ENCODE results near the gene VAV2.
A peak's percentile ranks its signal among the peaks of the same experiment; 100 is the strongest.

The VAV2 gene

DNA sequence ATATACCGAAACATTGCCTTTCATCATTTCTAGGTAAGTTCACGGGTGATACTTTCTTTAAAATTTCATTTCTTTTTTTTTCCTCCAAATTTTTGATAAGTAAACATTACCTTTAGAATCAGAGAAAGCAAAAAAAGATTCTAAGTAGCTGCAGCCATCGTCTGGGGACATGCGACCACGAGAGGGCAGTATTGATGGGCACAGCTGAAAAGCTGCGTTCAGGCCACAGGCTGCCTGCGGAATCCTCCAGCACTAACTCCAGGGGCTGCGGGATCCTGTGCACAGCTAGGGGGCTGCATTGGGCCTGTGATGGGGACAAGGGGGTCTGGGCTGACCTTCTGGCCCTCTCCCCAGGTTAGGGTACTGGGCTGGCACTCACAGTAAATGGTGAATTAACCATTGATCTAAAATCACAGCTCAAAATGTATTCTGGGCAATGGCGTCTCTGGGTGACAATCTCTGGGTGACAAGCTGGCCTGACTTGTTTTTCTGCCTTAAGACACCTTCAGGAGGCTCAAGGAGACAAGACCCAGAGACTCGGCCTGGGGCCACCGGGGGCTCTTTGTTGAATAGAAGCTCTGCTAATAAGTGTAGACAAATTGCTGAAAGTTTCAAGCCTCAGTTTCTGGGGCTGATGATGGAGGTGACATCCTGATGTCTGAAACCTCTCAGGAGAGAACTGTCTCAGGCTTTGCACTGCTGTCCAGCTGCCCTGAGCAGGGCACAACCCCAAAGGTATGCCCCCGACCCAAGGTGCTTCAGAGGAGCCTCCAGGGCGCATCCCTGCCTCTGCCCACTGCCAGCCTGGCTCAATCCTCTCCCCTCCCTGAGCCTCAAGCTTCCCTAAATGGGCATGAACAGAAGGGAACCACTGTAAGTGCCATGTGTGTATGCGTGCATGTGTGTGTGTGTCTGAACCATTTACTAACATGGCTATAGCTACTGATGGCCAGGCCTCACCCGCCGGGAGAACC, 209.7 kb downstream of the VAV2 start:
- ChIA-PET CTCF (interaction anchor here (0.7 to 10.4 kb wide), 23 partner anchors 8 to 317 kb away, joined by 3 to 143 read pairs (median 4); no protein-coding TSS in a partner anchor), POLR2A (interaction anchor here (0.7 to 1.7 kb wide), 2 partner anchors 173 to 211 kb away, joined by 3 to 6 read pairs; no protein-coding TSS in a partner anchor)
- Histone ChIP-seq H3K27me3 (replicated peaks in 2 of 5; ENCODE audit: control insufficient read depth in 4 of 5, insufficient read depth in 5 of 5, low read length in 4 of 5) (peaks cover 0 to 9% (median 0%) of the 10 kb centered on the region in 5 experiments), H3K4me1 (ENCODE audit: control extremely low read depth in 1 of 4, control insufficient read depth in 4 of 4, insufficient read depth in 4 of 4, low read length in 3 of 4) (peaks cover 0 to 15% (median 3%) of the 10 kb centered on the region in 4 experiments), H3K27ac (ENCODE audit: insufficient read depth in 1 of 2, low read depth in 1 of 2, low read length in 2 of 2, poor library complexity in 1 of 2, severe bottlenecking in 2 of 2) (no peak overlapping the region), H3K4me3 (ENCODE audit: control insufficient read depth in 1 of 7, extremely low read depth in 1 of 7, insufficient read depth in 4 of 7, low read depth in 2 of 7, low read length in 6 of 7) (no peak overlapping the region), H3K9me3 (ENCODE audit: control extremely low read depth in 1 of 5, control insufficient read depth in 4 of 5, insufficient read depth in 2 of 5, low read depth in 1 of 5, low read length in 4 of 5) (no peaks in the 10 kb centered on the region), H3K36me3 (ENCODE audit: control insufficient read depth in 4 of 4, insufficient read depth in 4 of 4, low read length in 3 of 4) (peaks cover 0 to 2% (median 0%) of the 10 kb centered on the region in 4 experiments)
- WGBS (ENCODE audit: insufficient coverage), result 67% methylated on average over 10 of the region's 16 CpGs
- DNase-seq, result peak; percentile 73 to 91 (median 83)

DNA sequence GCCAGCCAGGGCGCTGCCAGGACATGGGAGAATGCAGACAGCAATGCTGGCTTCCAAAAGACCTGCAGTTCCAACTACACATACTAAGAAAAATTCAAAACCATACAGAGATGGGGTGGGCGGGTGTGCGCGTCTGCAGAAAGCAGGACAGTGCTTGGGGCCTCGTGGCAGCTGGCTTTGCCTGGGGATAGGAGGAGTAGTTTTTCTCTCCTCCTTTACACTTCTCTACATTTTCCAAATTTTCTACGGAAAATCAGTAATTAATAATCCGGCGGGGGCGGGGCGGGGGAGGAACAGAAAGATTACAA, 210.3 kb downstream of the VAV2 start:
- no peak for DNase-seq
- Histone ChIP-seq H3K4me1 (ENCODE audit: control extremely low read depth in 1 of 4, control insufficient read depth in 4 of 4, insufficient read depth in 4 of 4, low read length in 3 of 4) (peaks cover 0 to 10% (median 1%) of the 10 kb centered on the region in 4 experiments), H3K27ac (ENCODE audit: insufficient read depth in 1 of 2, low read depth in 1 of 2, low read length in 2 of 2, poor library complexity in 1 of 2, severe bottlenecking in 2 of 2) (no peak overlapping the region), H3K9me3 (ENCODE audit: control extremely low read depth in 1 of 5, control insufficient read depth in 4 of 5, insufficient read depth in 2 of 5, low read depth in 1 of 5, low read length in 4 of 5) (no peaks in the 10 kb centered on the region), H3K4me3 (ENCODE audit: control insufficient read depth in 1 of 7, extremely low read depth in 1 of 7, insufficient read depth in 4 of 7, low read depth in 2 of 7, low read length in 6 of 7) (no peak overlapping the region), H3K27me3 (replicated peaks in 2 of 5; ENCODE audit: control insufficient read depth in 4 of 5, insufficient read depth in 5 of 5, low read length in 4 of 5) (peaks cover 0 to 3% (median 0%) of the 10 kb centered on the region in 5 experiments), H3K36me3 (ENCODE audit: control insufficient read depth in 4 of 4, insufficient read depth in 4 of 4, low read length in 3 of 4) (peaks cover 0 to 2% (median 0%) of the 10 kb centered on the region in 4 experiments)
- POLR2A ChIA-PET, result interaction anchor here (0.6 to 1.7 kb wide), 2 partner anchors 212 to 213 kb away, joined by 3 to 6 read pairs; no protein-coding TSS in a partner anchor
- WGBS (ENCODE audit: insufficient coverage), result no CpG with 5 or more reads among the region's 10 CpGs
- CTCF ChIA-PET, result interaction anchor here (0.6 to 10.4 kb wide), 23 partner anchors 8 to 318 kb away, joined by 3 to 143 read pairs (median 4); no protein-coding TSS in a partner anchor

DNA sequence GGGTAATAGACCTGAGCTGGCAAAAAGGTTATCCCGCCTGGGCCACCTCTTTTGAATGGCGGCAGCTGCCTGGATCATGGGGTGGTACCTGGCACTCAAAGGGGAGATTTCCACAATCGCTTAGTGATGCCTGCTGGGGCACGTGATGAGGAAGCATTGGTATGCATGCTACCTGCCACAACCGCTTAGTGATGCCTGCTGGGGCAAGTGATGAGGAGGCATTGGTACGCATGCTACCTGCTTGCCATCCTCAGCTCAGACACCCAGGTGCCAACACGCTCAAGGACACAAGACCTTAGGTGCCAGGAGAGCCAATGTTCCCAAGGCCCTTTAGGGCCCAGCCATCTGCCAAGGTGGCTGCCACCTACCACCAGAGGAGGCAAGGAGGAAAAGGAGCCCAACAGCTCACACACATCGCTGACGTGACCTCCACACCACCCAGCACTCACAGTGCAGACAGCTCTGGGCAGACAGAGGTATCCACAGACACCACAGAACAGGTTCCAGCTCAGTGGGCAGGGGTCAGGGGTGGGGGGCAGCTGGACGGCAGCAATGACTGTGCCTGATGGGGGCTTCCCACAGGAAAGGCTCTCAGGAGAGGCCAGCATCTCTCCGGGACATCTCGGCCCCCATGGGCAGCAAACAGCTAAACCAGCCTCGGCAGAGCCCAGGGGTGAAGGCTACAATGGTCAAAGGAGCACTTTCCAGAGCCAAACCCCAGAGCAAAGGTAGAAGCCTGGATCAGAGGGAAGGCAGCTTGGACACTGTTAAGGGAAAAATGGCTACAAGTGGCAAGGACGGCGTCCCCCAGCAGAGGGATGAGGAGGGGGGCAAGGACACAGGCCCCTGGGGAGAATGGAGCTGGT, 210.9 kb downstream of the VAV2 start:
- POLR2A ChIA-PET, result interaction anchor here (0.6 to 1.7 kb wide), 2 partner anchors 212 to 214 kb away, joined by 3 to 6 read pairs; no protein-coding TSS in a partner anchor
- WGBS (ENCODE audit: insufficient coverage), result 98% methylated on average over 13 of the region's 15 CpGs

DNA sequence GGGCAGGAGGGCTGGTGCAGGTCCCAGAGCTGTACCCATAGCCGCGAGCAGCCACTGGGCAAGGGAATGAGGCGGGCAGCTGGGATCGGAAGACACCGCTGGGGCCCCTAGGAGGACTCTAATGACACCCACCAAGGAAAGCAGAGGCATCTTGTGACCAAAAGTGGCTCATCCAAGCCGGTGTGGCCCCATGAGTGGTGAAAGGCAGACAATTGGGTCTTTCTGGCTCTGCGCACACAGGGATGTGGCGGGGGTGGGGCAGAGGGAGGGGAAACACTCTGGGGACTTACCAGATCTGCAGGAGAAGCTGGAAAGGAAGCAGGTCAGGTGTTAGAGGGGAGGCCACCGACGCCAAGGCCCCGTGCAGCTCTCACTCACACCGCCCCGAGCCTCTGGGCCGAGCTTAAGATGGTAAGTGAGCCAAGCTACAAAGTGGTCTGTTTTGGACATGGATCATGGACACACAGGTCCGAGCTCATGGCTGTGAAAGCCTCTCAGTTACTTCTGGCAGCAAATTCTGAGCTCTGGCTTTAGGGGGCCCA, 211.6 kb downstream of the VAV2 start:
- POLR2A ChIA-PET, result no interaction called here
- 96% methylated on average over 14 of the region's 15 CpGs for WGBS (ENCODE audit: insufficient coverage)
- H3K36me3 ChIP-seq (ENCODE audit: control insufficient read depth in 4 of 4, insufficient read depth in 4 of 4, low read length in 3 of 4), result peaks cover 0 to 2% (median 0%) of the 10 kb centered on the region in 4 experiments

More for the DNA sequence above, 210.9 kb downstream of the VAV2 start:
- CTCF ChIA-PET, result interaction anchor here (0.6 to 10.4 kb wide), 17 partner anchors 7 to 239 kb away, joined by 3 to 143 read pairs (median 4); no protein-coding TSS in a partner anchor
- H3K4me1 ChIP-seq (ENCODE audit: control extremely low read depth in 1 of 4, control insufficient read depth in 4 of 4, insufficient read depth in 4 of 4, low read length in 3 of 4), result peaks cover 0 to 6% (median 1%) of the 10 kb centered on the region in 4 experiments
- DNase-seq, result no peak
- H3K9me3 ChIP-seq (ENCODE audit: control extremely low read depth in 1 of 5, control insufficient read depth in 4 of 5, insufficient read depth in 2 of 5, low read depth in 1 of 5, low read length in 4 of 5), result no peaks in the 10 kb centered on the region
- no peak overlapping the region for H3K4me3 ChIP-seq (ENCODE audit: control insufficient read depth in 1 of 7, extremely low read depth in 1 of 7, insufficient read depth in 4 of 7, low read depth in 2 of 7, low read length in 6 of 7)
- H3K27me3 ChIP-seq (replicated peaks in 2 of 5; ENCODE audit: control insufficient read depth in 4 of 5, insufficient read depth in 5 of 5, low read length in 4 of 5), result peaks cover 0 to 3% (median 0%) of the 10 kb centered on the region in 5 experiments
- H3K36me3 ChIP-seq (ENCODE audit: control insufficient read depth in 4 of 4, insufficient read depth in 4 of 4, low read length in 3 of 4), result peaks cover 0 to 2% (median 0%) of the 10 kb centered on the region in 4 experiments
- no peak overlapping the region for H3K27ac ChIP-seq (ENCODE audit: insufficient read depth in 1 of 2, low read depth in 1 of 2, low read length in 2 of 2, poor library complexity in 1 of 2, severe bottlenecking in 2 of 2)

DNA sequence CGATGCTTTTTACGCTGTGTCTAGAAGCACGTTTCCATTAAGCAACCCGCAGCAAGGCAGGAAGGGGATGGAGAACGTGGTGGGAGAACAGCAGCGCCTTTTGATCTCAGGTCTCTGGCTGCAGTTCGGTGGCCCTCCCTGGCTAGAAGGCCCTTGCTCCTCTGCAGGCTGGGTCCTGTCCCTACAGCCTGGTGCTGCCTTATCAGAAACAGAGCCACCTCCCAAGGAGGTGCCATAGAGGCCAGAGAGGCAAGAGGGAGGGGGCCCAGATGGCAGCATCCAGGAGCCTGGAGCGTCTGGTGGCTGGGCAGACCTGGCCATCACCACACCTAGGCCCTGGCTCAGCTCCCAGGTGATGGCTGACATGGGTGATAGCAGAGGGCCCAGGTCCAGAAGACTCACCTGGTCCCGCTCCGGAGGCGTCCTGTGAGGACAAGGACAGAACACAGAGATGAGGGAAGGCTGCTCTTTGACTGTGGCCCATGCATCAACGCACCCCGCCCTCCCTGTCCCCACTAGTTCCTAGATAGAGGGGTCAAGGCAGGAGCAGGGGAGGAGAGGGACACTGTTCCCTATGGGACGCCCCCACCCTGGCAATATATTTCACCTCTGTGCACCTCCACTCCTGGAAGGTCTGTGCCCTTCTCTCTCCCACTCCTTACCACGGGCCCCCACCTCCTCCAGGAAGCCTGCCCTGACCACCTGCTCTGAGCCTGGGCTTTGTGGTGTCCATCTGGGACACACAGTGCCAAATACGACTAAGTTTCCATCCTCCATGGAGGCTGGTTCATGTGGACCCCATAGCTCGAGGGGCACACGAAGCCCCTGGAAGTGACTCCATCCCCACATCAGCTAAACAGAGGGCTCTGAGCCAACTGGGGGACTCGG, 212.4 kb downstream of the VAV2 start:
- Histone ChIP-seq H3K27me3 (replicated peaks in 2 of 5; ENCODE audit: control insufficient read depth in 4 of 5, insufficient read depth in 5 of 5, low read length in 4 of 5) (no peaks in the 10 kb centered on the region), H3K4me1 (ENCODE audit: control extremely low read depth in 1 of 4, control insufficient read depth in 4 of 4, insufficient read depth in 4 of 4, low read length in 3 of 4) (peaks cover 0 to 2% (median 0%) of the 10 kb centered on the region in 4 experiments), H3K27ac (ENCODE audit: insufficient read depth in 1 of 2, low read depth in 1 of 2, low read length in 2 of 2, poor library complexity in 1 of 2, severe bottlenecking in 2 of 2) (no peak overlapping the region), H3K4me3 (ENCODE audit: control insufficient read depth in 1 of 7, extremely low read depth in 1 of 7, insufficient read depth in 4 of 7, low read depth in 2 of 7, low read length in 6 of 7) (no peak overlapping the region), H3K36me3 (ENCODE audit: control insufficient read depth in 4 of 4, insufficient read depth in 4 of 4, low read length in 3 of 4) (peaks cover 0 to 3% (median under 1%) of the 10 kb centered on the region in 4 experiments), H3K9me3 (ENCODE audit: control extremely low read depth in 1 of 5, control insufficient read depth in 4 of 5, insufficient read depth in 2 of 5, low read depth in 1 of 5, low read length in 4 of 5) (peaks cover 0 to 4% (median 0%) of the 10 kb centered on the region in 5 experiments)
- ChIA-PET POLR2A (no interaction called here), CTCF (interaction anchor here (0.6 to 10.4 kb wide), 8 partner anchors 9 to 390 kb away, joined by 3 to 143 read pairs (median 8); no protein-coding TSS in a partner anchor)
- 92% methylated on average over 18 of the region's 19 CpGs for WGBS (ENCODE audit: insufficient coverage)
- no peak for DNase-seq

More for the DNA sequence above, 211.6 kb downstream of the VAV2 start:
- CTCF ChIA-PET, result interaction anchor here (0.6 to 10.4 kb wide), 8 partner anchors 9 to 390 kb away, joined by 3 to 143 read pairs (median 8); no protein-coding TSS in a partner anchor
- Histone ChIP-seq H3K27ac (ENCODE audit: insufficient read depth in 1 of 2, low read depth in 1 of 2, low read length in 2 of 2, poor library complexity in 1 of 2, severe bottlenecking in 2 of 2) (no peak overlapping the region), H3K4me3 (ENCODE audit: control insufficient read depth in 1 of 7, extremely low read depth in 1 of 7, insufficient read depth in 4 of 7, low read depth in 2 of 7, low read length in 6 of 7) (no peak overlapping the region), H3K9me3 (ENCODE audit: control extremely low read depth in 1 of 5, control insufficient read depth in 4 of 5, insufficient read depth in 2 of 5, low read depth in 1 of 5, low read length in 4 of 5) (no peaks in the 10 kb centered on the region), H3K4me1 (ENCODE audit: control extremely low read depth in 1 of 4, control insufficient read depth in 4 of 4, insufficient read depth in 4 of 4, low read length in 3 of 4) (peaks cover 0 to 2% (median 0%) of the 10 kb centered on the region in 4 experiments), H3K27me3 (replicated peaks in 2 of 5; ENCODE audit: control insufficient read depth in 4 of 5, insufficient read depth in 5 of 5, low read length in 4 of 5) (no peaks in the 10 kb centered on the region)
- DNase-seq, result no peak

Measured in common myeloid progenitor, CD34-positive (primary cell).